Epidermal melanocyte (primary cell): Measurements from ENCODE around the gene SCN5A.

ENCODE experiments used
- DNase-seq: peaks from one replicate; pipeline ENCODE4 v3.0.0; 2011; ENCODE audit warnings: low spot score; ENCODE audit not compliant: insufficient read length

The SCN5A gene

GRCh38 chr3:38623539-38623938, 25.9 kb downstream of the SCN5A start:
- no peak for DNase-seq

DNA sequence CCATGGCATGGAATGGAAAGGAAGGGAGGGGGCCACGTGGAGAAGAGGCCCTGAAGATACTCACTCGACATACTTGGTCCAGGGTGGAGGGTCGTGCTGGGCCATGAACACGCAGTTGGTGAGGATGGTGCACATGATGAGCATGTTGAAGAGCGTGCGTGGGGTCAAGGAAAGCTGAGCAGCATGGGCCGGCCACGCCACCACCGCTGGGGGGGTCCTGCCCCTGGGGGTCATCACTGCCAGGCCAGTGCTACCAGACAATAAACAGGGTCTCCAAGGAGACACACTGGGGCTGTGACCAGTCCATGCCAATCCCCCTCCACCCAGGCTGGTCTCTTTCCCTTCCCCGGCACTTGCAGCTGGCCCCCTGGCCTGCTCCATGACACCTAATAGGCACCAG, 27.2 kb downstream of the SCN5A start:
- no peak for DNase-seq

- no peak for DNase-seq
These were observed 29.3 kb downstream of the SCN5A start for GRCh38 chr3:38620236-38620635.

- no peak for DNase-seq
These were observed 31.1 kb downstream of the SCN5A start for GRCh38 chr3:38618343-38618742.

GRCh38 chr3:38617586-38617985, 31.9 kb downstream of the SCN5A start:
- DNase-seq, result no peak

DNA sequence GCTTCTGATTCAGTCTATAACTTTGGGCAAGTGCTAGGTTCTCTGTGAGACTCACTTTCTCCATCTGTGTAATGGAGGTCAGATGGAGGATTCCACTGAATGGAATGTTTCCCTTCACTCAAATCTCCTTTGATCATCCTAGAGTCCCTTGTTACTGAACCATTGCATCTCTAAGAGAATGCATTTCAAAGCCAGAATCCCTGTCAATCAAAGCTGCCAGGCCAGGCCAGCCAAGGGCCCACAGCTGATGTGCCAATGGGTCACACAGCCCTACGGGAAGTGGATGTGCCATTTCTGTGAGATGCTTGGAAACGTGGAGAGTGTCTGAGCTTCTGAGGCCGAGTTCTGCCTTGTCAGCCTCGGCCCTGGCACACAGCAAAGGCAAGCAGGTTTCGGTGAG, 32.4 kb downstream of the SCN5A start:
- no peak for DNase-seq

GRCh38 chr3:38616658-38617057, 32.8 kb downstream of the SCN5A start:
- DNase-seq, result no peak

GRCh38 chr3:38616111-38616510, 33.4 kb downstream of the SCN5A start:
- no peak for DNase-seq

DNA sequence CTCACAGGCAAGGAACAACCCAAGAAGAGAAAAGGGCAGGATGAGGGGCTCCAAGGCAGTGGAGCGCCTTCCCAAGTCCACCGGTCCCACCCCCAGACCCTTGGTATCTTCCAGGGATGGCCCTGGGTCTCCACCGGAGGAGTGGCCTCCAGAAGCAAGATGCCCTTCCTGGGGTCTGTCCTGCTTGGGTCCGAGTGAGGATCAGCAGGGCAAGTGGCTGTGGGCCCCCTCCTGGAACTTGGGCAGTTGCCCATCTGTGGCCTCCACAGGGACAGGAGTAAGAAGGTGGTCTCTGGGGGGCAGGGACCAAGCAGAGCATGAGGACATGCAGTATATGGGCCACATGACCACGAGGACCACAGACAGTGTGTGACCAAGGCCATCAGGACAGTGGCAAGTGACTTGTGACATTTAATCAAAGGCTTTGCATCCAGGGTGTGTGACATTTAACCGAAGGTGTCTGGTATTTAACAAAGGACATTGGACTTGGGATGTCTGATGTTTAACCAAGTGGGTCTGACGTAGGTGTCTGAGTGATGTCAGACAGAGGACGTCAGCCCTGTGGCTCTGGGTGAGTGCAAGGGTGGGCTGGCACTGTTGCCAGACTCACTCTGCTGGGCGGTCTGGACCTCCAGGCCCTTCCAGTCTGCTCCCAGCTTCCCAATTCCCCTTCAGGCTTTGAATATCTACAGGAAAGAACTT, 34.7 kb downstream of the SCN5A start:
- DNase-seq, result no peak

DNA sequence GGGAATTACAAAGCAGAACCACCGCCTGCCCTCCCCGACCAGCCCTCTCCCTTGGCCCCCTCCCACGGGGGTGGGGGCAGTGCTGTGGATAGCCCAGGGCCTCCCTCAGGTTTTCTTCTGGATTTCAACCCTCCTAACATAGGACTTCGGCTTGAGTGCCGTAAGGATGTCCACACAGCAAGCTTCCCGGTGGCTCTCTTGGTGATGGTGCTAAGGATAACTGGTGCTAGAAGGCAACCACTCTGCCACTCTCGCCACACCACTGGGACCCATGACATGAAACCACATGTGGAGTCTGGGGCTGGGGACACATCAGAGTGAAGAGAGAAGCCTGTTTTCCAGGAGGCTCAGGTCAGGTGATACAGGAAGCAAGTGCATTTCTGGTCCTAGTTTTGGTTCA, 35.4 kb downstream of the SCN5A start:
- DNase-seq, result no peak

DNA sequence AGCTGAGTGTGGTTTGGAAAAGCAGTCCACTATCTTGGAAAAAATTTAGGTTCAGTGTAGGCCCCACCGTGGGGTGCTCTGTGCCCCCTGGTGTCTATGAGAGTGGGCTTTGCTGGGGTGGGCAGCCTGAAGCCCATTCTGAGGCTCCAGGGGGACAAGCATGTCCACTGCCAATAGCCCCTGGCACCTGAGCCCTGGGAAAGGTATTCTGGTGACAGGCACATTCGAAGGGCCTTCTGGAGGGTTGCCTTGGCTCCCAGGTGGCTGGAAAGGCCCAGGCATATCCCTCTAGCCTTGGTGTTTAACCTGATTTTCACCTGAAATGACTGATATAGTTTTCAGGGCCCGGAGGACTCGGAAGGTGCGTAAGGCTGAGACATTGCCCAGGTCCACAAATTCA, 36.1 kb downstream of the SCN5A start:
- no peak for DNase-seq

GRCh38 chr3:38611866-38612265, 37.6 kb downstream of the SCN5A start:
- no peak for DNase-seq

- DNase-seq, result no peak
These were observed 38.6 kb downstream of the SCN5A start for GRCh38 chr3:38610934-38611333.

GRCh38 chr3:38610436-38610835, 39.1 kb downstream of the SCN5A start:
- DNase-seq, result no peak

DNA sequence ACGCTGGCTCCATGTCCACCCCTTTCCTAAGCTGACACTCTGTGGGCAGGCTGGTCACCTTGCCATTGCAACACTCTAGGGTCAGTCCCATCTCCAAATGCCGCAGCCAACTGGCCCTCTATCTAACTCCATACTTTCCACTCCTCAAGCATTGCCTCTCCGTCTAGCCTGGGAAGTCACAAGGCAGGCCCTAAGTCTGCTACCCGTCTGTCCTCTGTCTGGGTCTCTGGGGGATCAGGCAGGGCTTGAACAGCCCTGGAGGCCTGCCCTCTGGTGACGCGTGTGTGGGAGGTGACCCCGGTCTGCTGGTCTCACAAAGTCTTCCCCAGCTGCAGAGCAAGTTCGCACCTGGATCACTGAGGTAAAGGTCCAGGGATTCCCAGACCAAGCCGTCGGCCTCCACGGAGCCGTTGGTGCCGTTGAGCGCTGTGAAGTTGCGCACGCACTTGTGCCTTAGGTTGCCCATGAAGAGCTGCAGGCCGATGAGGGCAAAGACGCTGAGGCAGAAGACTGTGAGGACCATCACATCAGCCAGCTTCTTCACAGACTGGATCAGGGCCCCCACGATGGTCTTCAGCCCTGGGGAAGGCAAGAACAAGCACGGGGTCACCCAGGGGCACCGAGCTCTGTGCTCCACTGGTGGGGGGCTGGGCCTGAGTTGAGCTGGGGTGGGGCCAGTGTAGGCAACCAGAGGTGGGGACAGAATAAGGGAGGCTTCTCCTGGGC, 39.9 kb downstream of the SCN5A start:
- no peak for DNase-seq

- DNase-seq, result no peak
These were observed 40.5 kb downstream of the SCN5A start for GRCh38 chr3:38608961-38609360.

DNA sequence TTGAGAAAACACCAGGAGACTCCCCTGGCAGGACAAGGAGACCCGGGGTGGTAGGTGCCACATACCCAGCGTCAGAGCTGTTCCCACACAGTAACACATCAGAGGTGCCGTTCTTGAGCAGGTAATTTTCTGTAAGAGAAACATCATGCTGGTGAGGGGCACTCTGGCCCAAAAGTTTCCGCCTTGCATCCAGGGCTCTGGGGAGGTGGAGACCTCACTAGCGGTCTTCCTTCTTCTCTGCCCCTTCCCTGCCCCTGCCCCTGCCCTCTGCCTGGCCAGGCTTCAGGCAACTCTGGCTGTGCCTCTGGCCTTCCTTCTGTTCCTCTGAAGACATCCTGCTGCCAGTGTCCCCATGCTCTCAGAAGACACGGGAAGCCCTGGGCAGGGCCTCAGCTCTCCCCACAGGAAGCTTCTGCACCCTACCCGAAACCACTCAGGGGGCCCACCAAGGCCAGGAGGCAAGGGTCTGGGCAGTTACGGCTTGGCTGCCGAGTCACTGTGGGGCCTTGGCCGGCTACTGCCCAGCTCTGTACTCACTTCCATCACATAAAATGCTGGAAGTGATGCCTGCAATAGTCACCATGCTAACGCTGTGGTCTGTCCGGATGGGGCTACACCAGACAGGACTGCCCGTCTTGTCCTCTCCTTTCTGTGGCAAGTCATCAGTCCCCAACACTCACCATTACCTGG, 41.3 kb downstream of the SCN5A start:
- DNase-seq, result no peak

DNA sequence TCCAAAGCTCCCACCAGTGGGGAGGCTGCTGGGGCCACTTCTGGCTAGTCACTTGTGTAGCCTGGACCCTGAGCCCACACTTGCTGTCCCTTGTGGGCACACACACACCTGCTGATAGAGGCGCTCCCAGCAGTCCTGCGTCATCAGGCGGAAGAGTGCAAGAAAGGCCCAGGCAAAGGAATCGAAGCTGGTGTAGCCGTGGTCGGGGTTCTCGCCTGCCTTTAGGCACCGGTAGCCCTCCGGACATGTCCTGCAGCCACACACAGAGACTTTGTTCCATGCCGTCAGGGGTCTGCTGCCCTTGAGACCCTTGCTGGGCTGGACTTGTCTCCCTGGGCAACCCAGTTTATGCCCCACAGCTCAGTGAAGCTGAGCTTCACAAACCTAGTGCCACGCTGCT, 42.9 kb downstream of the SCN5A start:
- no peak for DNase-seq

- DNase-seq, result no peak
These were observed 43.5 kb downstream of the SCN5A start for GRCh38 chr3:38605981-38606380.

GRCh38 chr3:38604246-38604645, 45.2 kb downstream of the SCN5A start:
- no peak for DNase-seq

GRCh38 chr3:38603731-38604131, 45.8 kb downstream of the SCN5A start:
- no peak for DNase-seq

DNA sequence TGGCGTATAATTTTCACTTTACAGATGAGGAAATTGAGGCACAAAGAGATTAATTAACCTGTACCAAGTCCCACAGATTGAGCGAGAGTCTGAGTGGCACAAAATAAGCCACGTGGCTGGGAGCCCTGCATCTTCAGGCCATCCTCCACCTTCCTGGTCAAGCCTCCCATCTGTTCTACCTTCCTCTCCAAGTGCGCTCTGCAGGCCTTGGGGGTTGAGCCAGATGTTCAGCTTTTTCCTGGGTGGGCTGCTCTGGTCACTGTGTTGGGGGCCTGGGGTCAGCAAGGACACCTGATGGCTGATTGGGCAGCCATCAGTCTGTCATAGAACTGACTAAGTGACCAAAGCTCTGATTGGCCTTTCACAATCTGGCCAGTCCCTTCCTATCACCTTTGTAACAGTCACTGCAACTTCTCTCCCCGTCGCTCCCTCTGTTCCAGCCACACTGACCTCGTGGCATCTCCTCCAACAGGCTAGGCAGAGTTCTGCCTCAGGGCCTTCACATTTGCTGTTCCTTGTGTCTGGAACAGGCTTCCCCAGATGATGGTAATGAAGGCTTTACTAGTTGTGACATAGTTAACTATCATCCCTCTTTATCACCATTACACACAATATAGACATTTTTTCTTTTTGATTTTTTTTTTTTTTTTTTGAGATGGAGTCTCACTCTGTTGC, 46.8 kb downstream of the SCN5A start:
- DNase-seq, result no peak
